Osteocyte (in vitro differentiated cells): ENCODE results near the gene SEMA3C. TPM values are rescaled to one million over a fixed set of nuclear protein-coding genes. Genes with fewer than 3 reads are reported as not detected.

Source experiments
- DNase-seq: peaks from one replicate; pipeline ENCODE4 v3.0.0; 2021; ENCODE audit warnings: mixed read lengths; ENCODE audit not compliant: unreplicated experiment; ENCODE audit errors: extremely low spot score
- H3K27ac Mint-ChIP-seq: one replicate; pipeline ENCODE4 v1.8.0; 2021; ENCODE audit warnings: mild to moderate bottlenecking, mixed read lengths; ENCODE audit not compliant: unreplicated experiment
- H3K27me3 Mint-ChIP-seq: one replicate; pipeline ENCODE4 v1.8.0; 2021; ENCODE audit warnings: mixed read lengths; ENCODE audit not compliant: unreplicated experiment
- H3K36me3 Mint-ChIP-seq: one replicate; pipeline ENCODE4 v1.8.0; 2021; ENCODE audit warnings: mixed read lengths; ENCODE audit not compliant: unreplicated experiment
- H3K4me1 Mint-ChIP-seq: one replicate; pipeline ENCODE4 v1.8.0; 2021; ENCODE audit warnings: mixed read lengths; ENCODE audit not compliant: unreplicated experiment
- H3K4me3 Mint-ChIP-seq: one replicate; pipeline ENCODE4 v1.8.0; 2021; ENCODE audit warnings: mild to moderate bottlenecking, moderate library complexity, mixed read lengths; ENCODE audit not compliant: unreplicated experiment
- H3K9me3 Mint-ChIP-seq: one replicate; pipeline ENCODE4 v1.8.0; 2021; ENCODE audit warnings: mixed read lengths; ENCODE audit not compliant: unreplicated experiment
- CTCF ChIP-seq: fragments of 200-600 bp; sonication (generic); IDR thresholded peaks from 2 replicates; pipeline ENCODE4 v1.5.0; 2021; ENCODE audit warnings: antibody characterized with exemption, mild to moderate bottlenecking, moderate library complexity
- total RNA-seq: library from RNA; stranded (reverse); gene quantifications from 2 replicates; pipeline ENCODE4 v1.2.1, GENCODE V29; 2021

SEMA3C gene
- total RNA-seq, 1 donor from 2014 or later: 74.1 TPM

DNA sequence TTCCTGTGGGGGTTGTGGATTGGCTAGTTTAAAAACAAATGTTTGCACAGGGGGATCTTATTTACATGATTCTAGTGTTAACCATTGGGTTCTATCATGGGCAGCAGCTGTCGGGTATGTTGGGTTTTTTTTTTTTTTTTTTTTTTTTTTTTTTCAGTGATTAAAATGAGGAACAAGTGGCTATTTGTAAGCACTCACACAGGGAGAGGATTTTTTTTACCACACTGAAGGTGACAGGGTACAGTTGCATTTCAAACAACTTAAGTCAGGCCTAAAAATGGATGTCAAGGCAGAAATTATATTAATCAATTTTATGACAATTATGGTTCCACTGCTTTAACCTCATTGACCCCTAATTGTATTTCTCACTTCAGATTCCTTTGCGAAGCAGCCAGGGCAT is 187.6 kb downstream of the SEMA3C start:
- Mint-ChIP-seq H3K27ac (no peak overlapping the region), H3K27me3 (no peaks in the 10 kb centered on the region), H3K4me3 (no peak overlapping the region), H3K9me3 (no peaks in the 10 kb centered on the region), H3K36me3 (peaks cover 2% of the 10 kb centered on the region), H3K4me1 (peaks cover 15% of the 10 kb centered on the region)
- no peak for TF ChIP-seq CTCF
- no peak for DNase-seq

DNA sequence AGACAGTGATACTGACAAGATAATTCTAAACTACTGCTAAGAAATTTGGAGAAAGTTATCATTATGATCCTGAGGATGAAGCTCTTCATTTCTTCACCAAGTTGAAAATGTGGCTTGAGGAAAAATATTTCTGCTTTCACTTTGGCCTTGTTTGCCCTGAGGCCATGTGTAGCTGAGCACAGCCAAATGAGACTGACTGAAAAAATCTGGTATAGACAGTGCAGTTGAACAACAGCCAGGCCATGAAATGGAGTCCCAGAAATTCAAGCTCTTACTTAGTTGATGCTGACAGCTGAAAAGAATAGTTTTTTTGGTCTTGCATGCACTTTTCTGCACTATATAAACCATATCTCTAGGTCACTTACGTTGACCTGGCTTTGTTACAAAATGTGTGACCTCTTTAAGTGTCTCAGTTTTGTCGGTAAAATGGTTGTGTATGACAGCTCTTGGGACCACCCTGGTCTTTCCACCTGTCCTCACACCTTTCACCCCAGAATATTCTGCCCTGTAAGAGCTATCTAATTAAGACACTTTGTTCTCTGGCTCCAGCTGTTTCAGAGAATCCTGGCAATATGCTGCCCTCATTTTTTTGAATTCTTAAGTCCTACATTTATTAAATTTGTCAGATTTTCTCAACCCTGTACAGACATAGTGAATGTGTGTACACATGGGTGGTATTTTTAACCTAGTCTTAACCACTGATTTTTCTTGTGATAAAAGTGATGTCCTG is 189.1 kb downstream of the SEMA3C start:
- no peaks in the 10 kb centered on the region for H3K27me3 Mint-ChIP-seq
- peaks cover 2% of the 10 kb centered on the region for H3K36me3 Mint-ChIP-seq
- H3K4me3 Mint-ChIP-seq: no peak overlapping the region
- H3K27ac Mint-ChIP-seq: no peak overlapping the region
- no peak for DNase-seq
- peaks cover 25% of the 10 kb centered on the region for H3K4me1 Mint-ChIP-seq
- TF ChIP-seq CTCF: no peak
- H3K9me3 Mint-ChIP-seq: no peaks in the 10 kb centered on the region

DNA sequence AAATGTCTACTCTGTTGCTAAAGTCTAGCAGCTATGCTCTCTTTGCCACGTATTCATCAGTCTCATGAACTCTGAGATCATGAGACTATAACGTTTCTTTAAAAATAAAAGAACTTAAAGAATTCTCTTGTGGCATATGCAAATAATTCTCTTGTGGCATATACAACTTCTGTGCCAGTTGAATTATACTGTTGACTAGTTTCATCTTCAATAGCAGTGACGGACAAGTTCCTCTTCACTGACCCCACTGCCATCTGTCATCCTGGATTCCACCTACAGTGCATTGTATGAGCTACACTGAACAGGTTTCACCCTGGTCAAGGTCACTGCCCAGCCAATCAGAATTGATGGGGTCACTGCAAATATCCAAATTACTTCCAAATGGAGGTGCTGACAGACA is 192.2 kb downstream of the SEMA3C start:
- H3K4me3 Mint-ChIP-seq: no peak overlapping the region
- no peak overlapping the region for H3K27ac Mint-ChIP-seq
- TF ChIP-seq CTCF: no peak
- H3K27me3 Mint-ChIP-seq: no peaks in the 10 kb centered on the region
- peaks cover 51% of the 10 kb centered on the region for H3K4me1 Mint-ChIP-seq
- peaks cover 2% of the 10 kb centered on the region for H3K36me3 Mint-ChIP-seq
- DNase-seq: no peak
- H3K9me3 Mint-ChIP-seq: no peaks in the 10 kb centered on the region

- H3K9me3 Mint-ChIP-seq: no peaks in the 10 kb centered on the region
- no peak overlapping the region for H3K4me3 Mint-ChIP-seq
- no peak overlapping the region for H3K27ac Mint-ChIP-seq
- no peak for DNase-seq
- no peaks in the 10 kb centered on the region for H3K27me3 Mint-ChIP-seq
- peaks cover 61% of the 10 kb centered on the region for H3K4me1 Mint-ChIP-seq
- no peaks in the 10 kb centered on the region for H3K36me3 Mint-ChIP-seq
- no peak for TF ChIP-seq CTCF
Observed at GRCh38 chr7:80725181-80725611, 193.7 kb downstream of the SEMA3C start.

- no peak for TF ChIP-seq CTCF
- Mint-ChIP-seq H3K36me3 (no peaks in the 10 kb centered on the region), H3K27ac (peak overlapping the region; percentile 91), H3K4me3 (no peak overlapping the region), H3K4me1 (peaks cover 53% of the 10 kb centered on the region), H3K27me3 (no peaks in the 10 kb centered on the region), H3K9me3 (no peaks in the 10 kb centered on the region)
- DNase-seq: no peak
Observed at GRCh38 chr7:80724249-80724871, 194.5 kb downstream of the SEMA3C start.
